ENCODE measurements around the gene MAPK1.
"Not testable (repeated sequence)": the region's sequence is repeated elsewhere in the genome, so short reads cannot be mapped to it uniquely, and the experiment has no call there.

MAPK1 gene

DNA sequence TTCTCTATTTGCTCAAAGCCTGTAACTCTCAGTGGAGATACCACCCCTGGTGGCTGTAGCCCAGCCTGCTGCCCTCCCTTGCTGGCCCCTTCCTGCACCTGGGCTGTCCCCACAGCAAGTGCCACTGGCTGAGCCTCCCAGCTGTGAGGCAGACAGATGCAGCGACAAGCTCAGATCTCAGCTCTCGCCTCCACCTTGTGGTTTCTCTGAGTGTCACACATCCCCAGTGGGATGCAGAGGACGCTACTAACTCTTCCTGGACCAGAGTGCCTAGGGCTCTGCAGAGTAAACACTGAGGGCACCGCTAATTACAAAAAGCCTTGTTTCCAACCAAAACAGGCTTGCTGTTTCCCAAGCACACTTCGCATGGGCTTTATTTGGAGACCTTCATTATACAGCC lies 140.8 kb downstream of the MAPK1 start:
- TF ChIP-seq, protein P1, sequence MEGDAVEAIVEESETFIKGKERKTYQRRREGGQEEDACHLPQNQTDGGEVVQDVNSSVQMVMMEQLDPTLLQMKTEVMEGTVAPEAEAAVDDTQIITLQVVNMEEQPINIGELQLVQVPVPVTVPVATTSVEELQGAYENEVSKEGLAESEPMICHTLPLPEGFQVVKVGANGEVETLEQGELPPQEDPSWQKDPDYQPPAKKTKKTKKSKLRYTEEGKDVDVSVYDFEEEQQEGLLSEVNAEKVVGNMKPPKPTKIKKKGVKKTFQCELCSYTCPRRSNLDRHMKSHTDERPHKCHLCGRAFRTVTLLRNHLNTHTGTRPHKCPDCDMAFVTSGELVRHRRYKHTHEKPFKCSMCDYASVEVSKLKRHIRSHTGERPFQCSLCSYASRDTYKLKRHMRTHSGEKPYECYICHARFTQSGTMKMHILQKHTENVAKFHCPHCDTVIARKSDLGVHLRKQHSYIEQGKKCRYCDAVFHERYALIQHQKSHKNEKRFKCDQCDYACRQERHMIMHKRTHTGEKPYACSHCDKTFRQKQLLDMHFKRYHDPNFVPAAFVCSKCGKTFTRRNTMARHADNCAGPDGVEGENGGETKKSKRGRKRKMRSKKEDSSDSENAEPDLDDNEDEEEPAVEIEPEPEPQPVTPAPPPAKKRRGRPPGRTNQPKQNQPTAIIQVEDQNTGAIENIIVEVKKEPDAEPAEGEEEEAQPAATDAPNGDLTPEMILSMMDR (conservative IDR thresholded peaks at IDR 0.05; ENCODE audit: control insufficient read depth, insufficient read depth, low read depth, low read length), result no peak
- DNase-seq (ENCODE audit: low read depth), result no peak
- H3K4me3 ChIP-seq (ENCODE audit: control insufficient read depth, low read depth, low read length), result no peak overlapping the region

DNA sequence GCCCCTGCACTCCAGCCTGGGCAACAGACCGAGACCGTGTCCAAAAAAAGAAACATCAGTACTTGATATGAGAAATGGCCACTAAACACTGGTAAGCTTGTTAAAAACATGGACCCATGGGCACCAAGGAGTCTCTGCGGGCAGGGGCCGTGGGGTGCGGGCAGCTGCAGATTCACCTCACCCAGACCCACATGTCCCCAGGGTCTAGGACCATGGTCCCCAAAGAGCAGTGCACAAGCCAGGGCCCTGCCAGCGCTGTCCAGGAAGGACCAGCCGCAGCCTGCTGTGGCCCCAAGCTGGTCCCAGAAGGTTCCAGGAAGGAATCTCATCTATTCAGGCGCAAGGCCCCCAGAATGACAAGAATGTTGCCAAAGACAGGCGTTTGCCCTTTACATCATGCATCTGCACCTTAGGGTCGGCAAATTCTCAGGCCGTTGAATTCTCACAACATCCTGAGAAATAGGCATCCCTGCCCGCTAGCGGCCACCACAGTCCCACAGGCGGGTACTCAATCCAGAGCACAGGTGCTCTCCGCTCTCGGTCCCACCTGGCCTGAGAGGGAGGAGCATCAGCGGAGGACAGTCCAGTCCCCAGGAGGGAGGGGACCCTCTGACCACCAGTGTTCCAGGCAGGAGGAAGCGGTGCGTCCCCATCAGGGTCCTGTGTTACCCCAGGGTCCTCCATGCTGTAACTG lies 141.3 kb downstream of the MAPK1 start:
- no peak for DNase-seq (ENCODE audit: low read depth)
- TF ChIP-seq, protein P1 (conservative IDR thresholded peaks at IDR 0.05; ENCODE audit: control insufficient read depth, insufficient read depth, low read depth, low read length), result no peak
- H3K4me3 ChIP-seq (ENCODE audit: control insufficient read depth, low read depth, low read length), result no peak overlapping the region

DNA sequence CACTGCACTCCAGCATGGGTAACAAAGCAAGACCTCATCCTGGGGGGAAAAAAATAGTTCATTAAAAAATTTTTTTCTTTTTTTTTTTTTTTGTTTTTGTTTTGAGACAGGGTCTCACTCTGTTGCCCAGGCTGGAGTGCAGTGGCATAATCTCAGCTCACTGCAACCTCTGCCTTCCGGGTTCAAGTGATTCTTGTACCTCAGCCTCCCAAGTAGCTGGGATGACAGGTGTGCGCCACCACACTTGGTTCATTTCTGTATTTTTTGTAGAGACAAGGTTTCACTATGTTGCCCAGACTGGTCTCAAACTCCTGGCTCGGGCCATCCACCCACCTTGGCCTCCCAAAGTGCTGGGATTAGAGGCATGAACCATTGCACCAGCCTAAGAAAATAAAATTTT lies 142.9 kb downstream of the MAPK1 start:
- not testable (repeated sequence) for H3K4me3 ChIP-seq (ENCODE audit: control insufficient read depth, low read depth, low read length); DNase-seq (ENCODE audit: low read depth)

DNA sequence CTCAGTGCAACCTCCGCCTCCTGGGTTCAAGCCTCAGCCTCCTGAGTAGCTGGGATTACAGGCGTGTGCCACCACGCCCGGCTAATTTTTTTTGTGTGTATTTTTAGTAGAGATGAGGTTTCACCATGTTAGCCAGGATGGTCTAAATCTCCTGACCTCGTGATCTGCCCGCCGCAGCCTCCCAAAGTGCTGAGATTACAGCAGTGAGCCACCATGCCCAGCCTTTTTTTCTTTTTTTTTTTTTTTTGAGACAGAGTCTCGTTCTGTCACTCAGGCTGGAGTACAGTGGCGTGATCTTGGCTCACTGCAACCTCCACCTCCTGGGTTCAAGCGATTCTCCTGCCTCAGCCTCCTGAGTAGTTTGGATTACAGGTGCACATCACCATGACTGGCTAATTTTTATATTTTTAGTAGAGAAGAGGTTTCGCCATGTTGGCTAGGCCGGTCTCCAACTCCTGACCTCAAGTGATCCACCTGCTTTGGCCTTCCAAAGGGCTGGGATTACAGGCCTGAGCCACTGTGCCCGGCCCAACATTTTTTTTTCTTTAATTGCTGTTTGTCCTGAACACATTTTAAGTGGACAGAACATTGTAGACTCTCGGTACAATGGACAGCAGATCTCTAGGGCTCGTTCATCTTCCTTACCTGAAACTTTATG lies 146.1 kb downstream of the MAPK1 start:
- H3K4me3 ChIP-seq (ENCODE audit: control insufficient read depth, low read depth, low read length); DNase-seq (ENCODE audit: low read depth): not testable (repeated sequence)

DNA sequence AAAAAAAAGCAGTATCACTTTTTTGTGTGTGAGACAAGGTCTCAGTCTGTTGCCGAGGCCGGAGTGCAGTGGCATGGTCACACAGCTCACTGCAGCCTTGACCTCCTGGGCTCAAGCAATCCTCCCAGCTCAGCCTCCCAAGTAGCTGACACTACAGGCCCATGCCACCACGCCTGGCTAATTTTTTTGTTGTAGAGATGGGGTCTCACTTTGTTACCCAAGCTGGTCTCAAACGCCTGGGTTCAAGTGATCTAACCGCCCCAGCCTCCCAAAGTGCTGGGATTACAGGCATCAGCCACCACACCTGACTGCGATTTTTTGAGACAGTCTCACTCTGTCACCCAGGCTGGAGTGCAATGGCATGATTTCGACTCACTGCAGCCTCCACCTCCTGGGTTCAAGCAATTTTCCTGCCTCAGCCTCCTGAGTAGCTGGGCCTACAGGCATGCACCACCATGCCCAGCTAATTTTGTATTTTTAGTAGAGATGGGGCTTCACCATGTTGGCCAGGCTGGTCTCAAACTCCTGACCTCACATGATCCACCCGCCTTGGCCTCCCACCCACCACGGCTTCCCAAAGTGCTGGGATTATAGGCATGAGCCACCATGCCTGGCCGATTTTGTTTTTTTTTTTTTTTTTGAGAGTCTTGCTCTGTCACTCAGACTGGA lies 147.1 kb downstream of the MAPK1 start:
- DNase-seq (ENCODE audit: low read depth), result not testable (repeated sequence)

DNA sequence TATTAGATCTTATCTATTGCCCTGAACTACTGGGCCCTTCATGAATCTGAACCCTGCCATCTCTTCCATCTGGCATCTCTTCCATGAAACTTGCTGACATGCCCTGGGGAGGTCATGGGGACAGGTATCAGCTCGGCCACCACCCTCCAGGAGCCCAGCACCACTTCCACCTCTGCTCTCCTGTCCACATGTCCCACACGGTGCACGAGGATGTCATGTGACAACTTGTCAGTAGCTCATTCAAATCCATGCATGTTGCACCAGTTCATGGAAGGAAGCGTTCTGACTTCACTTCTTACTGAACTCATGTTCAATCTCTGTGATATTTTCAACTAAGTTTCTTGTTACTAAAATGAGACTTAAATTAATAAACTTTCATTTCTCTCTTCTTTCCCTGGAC lies 148.4 kb downstream of the MAPK1 start:
- TF ChIP-seq, protein P1 (conservative IDR thresholded peaks at IDR 0.05; ENCODE audit: control insufficient read depth, insufficient read depth, low read depth, low read length), result no peak
- no peak overlapping the region for H3K4me3 ChIP-seq (ENCODE audit: control insufficient read depth, low read depth, low read length)
- DNase-seq (ENCODE audit: low read depth), result no peak

More for the DNA sequence above, 147.1 kb downstream of the MAPK1 start:
- H3K4me3 ChIP-seq (ENCODE audit: control insufficient read depth, low read depth, low read length), result not testable (repeated sequence)

DNA sequence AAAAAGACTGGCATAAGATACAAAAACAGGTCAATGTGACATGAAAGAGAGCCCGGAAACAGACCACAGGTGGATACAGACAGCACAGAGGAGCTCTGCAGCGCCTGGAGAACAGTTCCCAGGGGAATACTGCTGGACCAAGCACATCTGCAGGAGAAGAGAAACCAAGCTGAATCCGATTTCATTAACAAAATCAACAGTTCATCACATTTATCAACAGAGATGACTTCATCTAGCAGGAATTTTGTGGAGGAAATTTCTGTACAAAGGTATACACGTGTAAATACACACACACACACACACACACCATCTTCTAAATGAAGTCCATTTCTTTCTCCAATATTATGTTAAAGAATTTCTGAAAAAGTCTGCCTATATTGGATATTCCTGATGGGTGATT lies 148.9 kb downstream of the MAPK1 start:
- DNase-seq (ENCODE audit: low read depth), result no peak
- no peak overlapping the region for H3K4me3 ChIP-seq (ENCODE audit: control insufficient read depth, low read depth, low read length)
- TF ChIP-seq, protein P1 (conservative IDR thresholded peaks at IDR 0.05; ENCODE audit: control insufficient read depth, insufficient read depth, low read depth, low read length), result no peak

DNA sequence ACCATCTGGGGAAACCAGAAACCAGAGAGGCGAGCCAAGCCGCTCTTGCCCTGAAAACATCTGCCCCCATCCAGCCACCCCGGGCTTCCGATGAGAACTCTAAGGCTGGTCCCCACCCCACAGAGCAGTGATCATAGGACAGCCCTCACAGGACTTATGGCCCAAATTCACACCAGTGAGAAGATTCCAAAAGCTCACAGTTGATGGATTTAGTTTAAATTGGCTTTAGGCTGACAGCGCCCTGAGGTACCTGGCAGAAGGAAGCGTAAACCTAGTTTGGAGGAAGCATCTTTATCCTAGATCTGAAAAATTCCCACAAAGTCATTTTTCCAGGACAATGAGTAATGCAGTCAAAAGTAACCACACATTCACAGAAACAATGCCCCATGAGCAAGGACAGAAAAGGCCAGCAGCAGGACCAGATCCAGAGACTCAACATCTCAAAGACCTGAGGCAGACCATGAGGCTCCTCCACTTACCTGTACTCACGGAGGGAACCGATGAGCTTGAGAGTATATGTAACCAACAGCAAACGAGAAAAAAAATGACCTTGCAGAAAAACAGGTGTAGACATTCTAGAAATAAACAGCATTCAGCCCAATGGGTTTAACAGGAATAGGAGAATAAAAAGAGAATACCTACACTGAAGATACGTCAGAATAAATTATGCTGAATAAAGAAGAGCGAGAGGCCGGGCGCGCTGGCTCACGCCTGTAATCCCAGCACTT lies 150.9 kb downstream of the MAPK1 start:
- not testable (repeated sequence) for DNase-seq (ENCODE audit: low read depth)

More for the DNA sequence above, 150.9 kb downstream of the MAPK1 start:
- H3K4me3 ChIP-seq (ENCODE audit: control insufficient read depth, low read depth, low read length), result not testable (repeated sequence)
